MCF 10A (cell line): ENCODE results near the gene GLRX5. TPM values are rescaled to one million over a fixed set of nuclear protein-coding genes. Genes with fewer than 3 reads are reported as not detected.
A peak's percentile ranks its signal among the peaks of the same experiment; 100 is the strongest.

Source experiments
- BruUV-seq: library from RNA; stranded (reverse); fragments of 400-500 nt; replicated peaks from 2 replicates; lab custom pipeline; 2021; lab: Mats Ljungman, UMichigan
- CTCF ChIA-PET: fragments of 300-600 bp; sonication (Branson Sonifier 250); formaldehyde crosslinking; extraction: SDS; loops from one replicate; lab custom pipeline; 2021; ENCODE audit warnings: antibody characterized with exemption, inconsistent platforms; lab: Yijun Ruan, JAX
- POLR2A ChIA-PET: fragments of 300-600, 350-650 bp; sonication (Branson Sonifier 250); formaldehyde crosslinking; extraction: SDS; loops from one replicate; lab custom pipeline; 2020; ENCODE audit warnings: antibody characterized with exemption, inconsistent platforms; lab: Yijun Ruan, JAX
- DNase-seq: peaks from one replicate; pipeline ENCODE4 v3.0.0-alpha.2; 2018; ENCODE audit not compliant: unreplicated experiment
- H3K27ac Mint-ChIP-seq: one replicate; pipeline ENCODE4 v1.8.0; 2022; ENCODE audit warnings: mild to moderate bottlenecking, low read depth, mixed read lengths; ENCODE audit not compliant: unreplicated experiment
- H3K27me3 Mint-ChIP-seq: one replicate; pipeline ENCODE4 v1.8.0; 2022; ENCODE audit warnings: mixed read lengths; ENCODE audit not compliant: insufficient read depth, unreplicated experiment
- H3K36me3 Mint-ChIP-seq: one replicate; pipeline ENCODE4 v1.8.0; 2022; ENCODE audit warnings: mild to moderate bottlenecking, moderate library complexity, mixed read lengths; ENCODE audit not compliant: insufficient read depth, unreplicated experiment
- H3K4me1 Mint-ChIP-seq: one replicate; pipeline ENCODE4 v1.8.0; 2022; ENCODE audit warnings: mixed read lengths; ENCODE audit not compliant: insufficient read depth, unreplicated experiment
- H3K4me3 Mint-ChIP-seq: one replicate; pipeline ENCODE4 v1.8.0; 2022; ENCODE audit warnings: mild to moderate bottlenecking, moderate library complexity, mixed read lengths; ENCODE audit not compliant: unreplicated experiment
- H3K9me3 Mint-ChIP-seq: one replicate; pipeline ENCODE4 v1.8.0; 2022; ENCODE audit warnings: mixed read lengths; ENCODE audit not compliant: unreplicated experiment
- CTCF ChIP-seq: fragments of 200-600 bp; IDR thresholded peaks from one replicate; pipeline ENCODE4 v1.8.0; 2022; ENCODE audit warnings: antibody characterized with exemption, mild to moderate bottlenecking; ENCODE audit not compliant: unreplicated experiment
- intact Hi-C: fragments of 100-400 bp; cut with micrococcal nuclease; formaldehyde crosslinking; loops from 2 replicates; pipeline ENCODE4 v1.14.1; 2022
- total RNA-seq: library from RNA; stranded (reverse); gene quantifications from 2 replicates; pipeline ENCODE4 v1.2.3, GENCODE V29; 2022

Gene GLRX5
- total RNA-seq, 1 experiment from 2014 or later, result 32.2 TPM

- no peaks in the 10 kb centered on the region for H3K9me3 Mint-ChIP-seq
- intact Hi-C loops, result no loop called here
- no peaks in the 10 kb centered on the region for H3K36me3 Mint-ChIP-seq
- POLR2A ChIA-PET, result no interaction called here
- H3K27me3 Mint-ChIP-seq, result no peaks in the 10 kb centered on the region
- no peak for TF ChIP-seq CTCF
- no TSS peak for BruUV-seq
- CTCF ChIA-PET, result interaction anchor here (0.6 to 3.1 kb wide), 3 partner anchors 18 to 55 kb away, joined by 3 to 11 read pairs (median 3); partner anchors contain the start of gene SYNE3
- no peak overlapping the region for H3K27ac Mint-ChIP-seq
- DNase-seq, result no peak
- peaks cover 18% of the 10 kb centered on the region for H3K4me1 Mint-ChIP-seq
- H3K4me3 Mint-ChIP-seq, result no peak overlapping the region
Observed at GRCh38 chr14:95498622-95499353, 36.1 kb upstream of the GLRX5 start.

GRCh38 chr14:95499354-95499750, 35.5 kb upstream of the GLRX5 start:
- TF ChIP-seq CTCF, result no peak
- H3K4me3 Mint-ChIP-seq, result no peak overlapping the region
- no TSS peak for BruUV-seq
- peaks cover 16% of the 10 kb centered on the region for H3K4me1 Mint-ChIP-seq
- no peaks in the 10 kb centered on the region for H3K36me3 Mint-ChIP-seq
- no peak overlapping the region for H3K27ac Mint-ChIP-seq
- no peak for DNase-seq
- ChIA-PET POLR2A (no interaction called here), CTCF (interaction anchor here (0.6 to 3.1 kb wide), 2 partner anchors 25 to 56 kb away, joined by 3 to 11 read pairs; no protein-coding TSS in a partner anchor)
- intact Hi-C loops, result no loop called here
- no peaks in the 10 kb centered on the region for H3K27me3 Mint-ChIP-seq
- no peaks in the 10 kb centered on the region for H3K9me3 Mint-ChIP-seq

- Mint-ChIP-seq H3K9me3 (no peaks in the 10 kb centered on the region), H3K27ac (no peak overlapping the region), H3K36me3 (no peaks in the 10 kb centered on the region), H3K4me3 (no peak overlapping the region), H3K4me1 (peaks cover 18% of the 10 kb centered on the region), H3K27me3 (no peaks in the 10 kb centered on the region)
- no peak for DNase-seq
- TF ChIP-seq CTCF, result no peak
- BruUV-seq, result no TSS peak
- ChIA-PET CTCF (interaction anchor here (1.3 to 3.1 kb wide), 2 partner anchors 9 to 57 kb away, joined by 4 to 11 read pairs; no protein-coding TSS in a partner anchor), POLR2A (interaction anchor here (0.7 to 1.4 kb wide), 2 partner anchors 24 to 34 kb away, joined by 3 to 8 read pairs; partner anchors contain the start of gene GLRX5)
- intact Hi-C loops, result no loop called here
Observed at GRCh38 chr14:95500201-95500681, 34.6 kb upstream of the GLRX5 start.

GRCh38 chr14:95500772-95501401, 34.0 kb upstream of the GLRX5 start:
- no peak overlapping the region for H3K4me3 Mint-ChIP-seq
- no peaks in the 10 kb centered on the region for H3K9me3 Mint-ChIP-seq
- no TSS peak for BruUV-seq
- intact Hi-C loops, result no loop called here
- peak overlapping the region; percentile 11 for H3K27ac Mint-ChIP-seq
- DNase-seq, result peak; percentile 79
- no peaks in the 10 kb centered on the region for H3K27me3 Mint-ChIP-seq
- no peaks in the 10 kb centered on the region for H3K36me3 Mint-ChIP-seq
- H3K4me1 Mint-ChIP-seq, result peaks cover 18% of the 10 kb centered on the region
- ChIA-PET CTCF (interaction anchor here (1.1 to 3.1 kb wide), 3 partner anchors 9 to 57 kb away, joined by 4 to 11 read pairs (median 6); no protein-coding TSS in a partner anchor), POLR2A (interaction anchor here (0.7 to 1.4 kb wide), 3 partner anchors 24 to 33 kb away, joined by 3 to 8 read pairs (median 3); partner anchors contain the start of gene GLRX5)
- TF ChIP-seq CTCF, result no peak
